ENCODE data around the gene ARHGAP24. TPM values are rescaled to one million over a fixed set of nuclear protein-coding genes. Genes with fewer than 3 reads are reported as not detected.

Gene ARHGAP24
- total and polyA plus RNA-seq, 2 experiments from 2014 or later = 0.21 to 0.36 TPM

- TF ChIP-seq, protein P1, sequence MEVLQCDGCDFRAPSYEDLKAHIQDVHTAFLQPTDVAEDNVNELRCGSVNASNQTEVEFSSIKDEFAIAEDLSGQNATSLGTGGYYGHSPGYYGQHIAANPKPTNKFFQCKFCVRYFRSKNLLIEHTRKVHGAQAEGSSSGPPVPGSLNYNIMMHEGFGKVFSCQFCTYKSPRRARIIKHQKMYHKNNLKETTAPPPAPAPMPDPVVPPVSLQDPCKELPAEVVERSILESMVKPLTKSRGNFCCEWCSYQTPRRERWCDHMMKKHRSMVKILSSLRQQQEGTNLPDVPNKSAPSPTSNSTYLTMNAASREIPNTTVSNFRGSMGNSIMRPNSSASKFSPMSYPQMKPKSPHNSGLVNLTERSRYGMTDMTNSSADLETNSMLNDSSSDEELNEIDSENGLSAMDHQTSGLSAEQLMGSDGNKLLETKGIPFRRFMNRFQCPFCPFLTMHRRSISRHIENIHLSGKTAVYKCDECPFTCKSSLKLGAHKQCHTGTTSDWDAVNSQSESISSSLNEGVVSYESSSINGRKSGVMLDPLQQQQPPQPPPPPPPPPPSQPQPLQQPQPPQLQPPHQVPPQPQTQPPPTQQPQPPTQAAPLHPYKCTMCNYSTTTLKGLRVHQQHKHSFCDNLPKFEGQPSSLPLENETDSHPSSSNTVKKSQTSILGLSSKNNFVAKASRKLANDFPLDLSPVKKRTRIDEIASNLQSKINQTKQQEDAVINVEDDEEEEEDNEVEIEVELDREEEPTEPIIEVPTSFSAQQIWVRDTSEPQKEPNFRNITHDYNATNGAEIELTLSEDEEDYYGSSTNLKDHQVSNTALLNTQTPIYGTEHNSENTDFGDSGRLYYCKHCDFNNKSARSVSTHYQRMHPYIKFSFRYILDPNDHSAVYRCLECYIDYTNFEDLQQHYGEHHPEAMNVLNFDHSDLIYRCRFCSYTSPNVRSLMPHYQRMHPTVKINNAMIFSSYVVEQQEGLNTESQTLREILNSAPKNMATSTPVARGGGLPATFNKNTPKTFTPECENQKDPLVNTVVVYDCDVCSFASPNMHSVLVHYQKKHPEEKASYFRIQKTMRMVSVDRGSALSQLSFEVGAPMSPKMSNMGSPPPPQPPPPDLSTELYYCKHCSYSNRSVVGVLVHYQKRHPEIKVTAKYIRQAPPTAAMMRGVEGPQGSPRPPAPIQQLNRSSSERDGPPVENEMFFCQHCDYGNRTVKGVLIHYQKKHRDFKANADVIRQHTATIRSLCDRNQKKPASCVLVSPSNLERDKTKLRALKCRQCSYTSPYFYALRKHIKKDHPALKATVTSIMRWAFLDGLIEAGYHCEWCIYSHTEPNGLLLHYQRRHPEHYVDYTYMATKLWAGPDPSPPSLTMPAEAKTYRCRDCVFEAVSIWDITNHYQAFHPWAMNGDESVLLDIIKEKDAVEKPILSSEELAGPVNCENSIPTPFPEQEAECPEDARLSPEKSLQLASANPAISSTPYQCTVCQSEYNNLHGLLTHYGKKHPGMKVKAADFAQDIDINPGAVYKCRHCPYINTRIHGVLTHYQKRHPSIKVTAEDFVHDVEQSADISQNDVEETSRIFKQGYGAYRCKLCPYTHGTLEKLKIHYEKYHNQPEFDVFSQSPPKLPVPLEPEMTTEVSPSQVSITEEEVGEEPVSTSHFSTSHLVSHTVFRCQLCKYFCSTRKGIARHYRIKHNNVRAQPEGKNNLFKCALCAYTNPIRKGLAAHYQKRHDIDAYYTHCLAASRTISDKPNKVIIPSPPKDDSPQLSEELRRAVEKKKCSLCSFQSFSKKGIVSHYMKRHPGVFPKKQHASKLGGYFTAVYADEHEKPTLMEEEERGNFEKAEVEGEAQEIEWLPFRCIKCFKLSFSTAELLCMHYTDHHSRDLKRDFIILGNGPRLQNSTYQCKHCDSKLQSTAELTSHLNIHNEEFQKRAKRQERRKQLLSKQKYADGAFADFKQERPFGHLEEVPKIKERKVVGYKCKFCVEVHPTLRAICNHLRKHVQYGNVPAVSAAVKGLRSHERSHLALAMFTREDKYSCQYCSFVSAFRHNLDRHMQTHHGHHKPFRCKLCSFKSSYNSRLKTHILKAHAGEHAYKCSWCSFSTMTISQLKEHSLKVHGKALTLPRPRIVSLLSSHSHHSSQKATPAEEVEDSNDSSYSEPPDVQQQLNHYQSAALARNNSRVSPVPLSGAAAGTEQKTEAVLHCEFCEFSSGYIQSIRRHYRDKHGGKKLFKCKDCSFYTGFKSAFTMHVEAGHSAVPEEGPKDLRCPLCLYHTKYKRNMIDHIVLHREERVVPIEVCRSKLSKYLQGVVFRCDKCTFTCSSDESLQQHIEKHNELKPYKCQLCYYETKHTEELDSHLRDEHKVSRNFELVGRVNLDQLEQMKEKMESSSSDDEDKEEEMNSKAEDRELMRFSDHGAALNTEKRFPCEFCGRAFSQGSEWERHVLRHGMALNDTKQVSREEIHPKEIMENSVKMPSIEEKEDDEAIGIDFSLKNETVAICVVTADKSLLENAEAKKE (CRISPR knock-in tag; IDR thresholded peaks at IDR 0.05) = no peak
- TF ChIP-seq CREB1 (CRISPR knock-in tag; IDR thresholded peaks at IDR 0.05; ENCODE audit: low read depth) (no peak), EZH2phosphoT487 (IDR thresholded peaks at IDR 0.05; ENCODE audit: unreplicated experiment) (no peak)
- TF ChIP-seq, protein P2, sequence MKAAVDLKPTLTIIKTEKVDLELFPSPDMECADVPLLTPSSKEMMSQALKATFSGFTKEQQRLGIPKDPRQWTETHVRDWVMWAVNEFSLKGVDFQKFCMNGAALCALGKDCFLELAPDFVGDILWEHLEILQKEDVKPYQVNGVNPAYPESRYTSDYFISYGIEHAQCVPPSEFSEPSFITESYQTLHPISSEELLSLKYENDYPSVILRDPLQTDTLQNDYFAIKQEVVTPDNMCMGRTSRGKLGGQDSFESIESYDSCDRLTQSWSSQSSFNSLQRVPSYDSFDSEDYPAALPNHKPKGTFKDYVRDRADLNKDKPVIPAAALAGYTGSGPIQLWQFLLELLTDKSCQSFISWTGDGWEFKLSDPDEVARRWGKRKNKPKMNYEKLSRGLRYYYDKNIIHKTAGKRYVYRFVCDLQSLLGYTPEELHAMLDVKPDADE (IDR thresholded peaks at IDR 0.05) = no peak
Measured at GRCh38 chr4:85784348-85784747, 309.4 kb downstream of the ARHGAP24 start (continued).

DNA sequence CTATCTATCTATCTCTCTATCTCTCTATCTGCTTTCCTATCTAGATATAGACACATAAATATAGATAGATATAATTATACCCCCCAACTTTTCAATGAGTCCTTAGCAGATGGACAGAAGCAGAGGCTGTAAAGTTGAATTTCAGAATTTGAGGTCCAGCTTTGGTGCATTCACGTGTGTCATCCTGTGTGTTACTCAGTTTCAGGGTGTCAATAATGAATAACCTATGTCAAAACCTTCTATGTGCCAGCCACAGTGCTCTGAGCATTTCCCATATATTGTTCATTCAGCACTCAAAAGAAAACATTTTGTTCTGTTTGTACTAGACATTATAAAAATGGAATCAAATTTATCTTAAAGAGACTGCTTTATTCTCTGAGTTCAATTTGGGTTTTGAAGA, 310.0 kb downstream of the ARHGAP24 start:
- Mint-ChIP-seq H3K27ac (no peak overlapping the region), H3K4me3 (no peak overlapping the region), H3K4me1 (0 out of 3 replicates have a peak, but pooled peaks cover 5% of the 10 kb centered on the region), H3K9me3 (no peaks in the 10 kb centered on the region), H3K27me3 (ENCODE audit: insufficient read depth, low read depth, poor library complexity) (no peaks in the 10 kb centered on the region), H3K36me3 (ENCODE audit: low read depth) (no peaks in the 10 kb centered on the region)
- Histone ChIP-seq H3F3A (replicated peaks; ENCODE audit: low read depth) (no peaks in the 10 kb centered on the region), H3K9me2 (ENCODE audit: insufficient read depth) (no peaks in the 10 kb centered on the region), H3K27me3 (ENCODE audit: insufficient read depth) (no peaks in the 10 kb centered on the region), H3K4me3 (no peak overlapping the region), H3K4me1 (ENCODE audit: insufficient read depth) (no peaks in the 10 kb centered on the region), H2AFZ (no peak overlapping the region), H3K4me2 (no peak overlapping the region), H4K20me1 (replicated peaks; ENCODE audit: insufficient read depth) (no peaks in the 10 kb centered on the region), H3K36me3 (ENCODE audit: insufficient read depth) (no peaks in the 10 kb centered on the region), H3K27ac (ENCODE audit: low read depth) (no peak overlapping the region), H3K79me2 (replicated peaks; ENCODE audit: insufficient read depth) (no peaks in the 10 kb centered on the region)
- ATAC-seq = no peak
- no peak for DNase-seq (ENCODE audit: low spot score)
- TF ChIP-seq, protein P3, sequence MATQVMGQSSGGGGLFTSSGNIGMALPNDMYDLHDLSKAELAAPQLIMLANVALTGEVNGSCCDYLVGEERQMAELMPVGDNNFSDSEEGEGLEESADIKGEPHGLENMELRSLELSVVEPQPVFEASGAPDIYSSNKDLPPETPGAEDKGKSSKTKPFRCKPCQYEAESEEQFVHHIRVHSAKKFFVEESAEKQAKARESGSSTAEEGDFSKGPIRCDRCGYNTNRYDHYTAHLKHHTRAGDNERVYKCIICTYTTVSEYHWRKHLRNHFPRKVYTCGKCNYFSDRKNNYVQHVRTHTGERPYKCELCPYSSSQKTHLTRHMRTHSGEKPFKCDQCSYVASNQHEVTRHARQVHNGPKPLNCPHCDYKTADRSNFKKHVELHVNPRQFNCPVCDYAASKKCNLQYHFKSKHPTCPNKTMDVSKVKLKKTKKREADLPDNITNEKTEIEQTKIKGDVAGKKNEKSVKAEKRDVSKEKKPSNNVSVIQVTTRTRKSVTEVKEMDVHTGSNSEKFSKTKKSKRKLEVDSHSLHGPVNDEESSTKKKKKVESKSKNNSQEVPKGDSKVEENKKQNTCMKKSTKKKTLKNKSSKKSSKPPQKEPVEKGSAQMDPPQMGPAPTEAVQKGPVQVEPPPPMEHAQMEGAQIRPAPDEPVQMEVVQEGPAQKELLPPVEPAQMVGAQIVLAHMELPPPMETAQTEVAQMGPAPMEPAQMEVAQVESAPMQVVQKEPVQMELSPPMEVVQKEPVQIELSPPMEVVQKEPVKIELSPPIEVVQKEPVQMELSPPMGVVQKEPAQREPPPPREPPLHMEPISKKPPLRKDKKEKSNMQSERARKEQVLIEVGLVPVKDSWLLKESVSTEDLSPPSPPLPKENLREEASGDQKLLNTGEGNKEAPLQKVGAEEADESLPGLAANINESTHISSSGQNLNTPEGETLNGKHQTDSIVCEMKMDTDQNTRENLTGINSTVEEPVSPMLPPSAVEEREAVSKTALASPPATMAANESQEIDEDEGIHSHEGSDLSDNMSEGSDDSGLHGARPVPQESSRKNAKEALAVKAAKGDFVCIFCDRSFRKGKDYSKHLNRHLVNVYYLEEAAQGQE (IDR thresholded peaks at IDR 0.05; ENCODE audit: unreplicated experiment) = no peak
- TF ChIP-seq CREB1 (CRISPR knock-in tag; IDR thresholded peaks at IDR 0.05; ENCODE audit: low read depth) = no peak
- no peak for TF ChIP-seq NANOG (IDR thresholded peaks at IDR 0.05; ENCODE audit: borderline replicate concordance)
- TF ChIP-seq, protein P2 (IDR thresholded peaks at IDR 0.05) = no peak
- TF ChIP-seq ZNF331 (CRISPR knock-in tag; IDR thresholded peaks at IDR 0.05; ENCODE audit: low read depth) = no peak
